Mesendoderm (in vitro differentiated cells): ENCODE measurements around the gene HSPA2. TPM values are rescaled to one million over a fixed set of nuclear protein-coding genes. Genes with fewer than 3 reads are reported as not detected.

Source experiments
- DNase-seq: peaks from one replicate; pipeline ENCODE4 v3.0.0; 2013
- H2AK5ac ChIP-seq: 2 replicates; pipeline ENCODE4 v1.6.1; 2013; ENCODE audit warnings: low read length, inconsistent platforms
- H2BK120ac ChIP-seq: 2 replicates; pipeline ENCODE4 v1.6.1; 2013; ENCODE audit warnings: low read depth, mild to moderate bottlenecking, low read length, moderate library complexity, mixed read lengths
- H2BK15ac ChIP-seq: replicated peaks from 2 replicates; pipeline ENCODE4 v1.6.1; 2013; ENCODE audit warnings: low read depth, mild to moderate bottlenecking, moderate library complexity
- H2BK5ac ChIP-seq: 2 replicates; pipeline ENCODE4 v1.6.1; 2013; ENCODE audit warnings: low read length, inconsistent platforms
- H3K18ac ChIP-seq: 2 replicates; pipeline ENCODE4 v1.6.1; 2013; ENCODE audit warnings: mild to moderate bottlenecking, low read length, mixed read lengths
- H3K23ac ChIP-seq: one replicate; pipeline ENCODE4 v1.6.1; 2013; ENCODE audit warnings: low read length
- H3K27ac ChIP-seq: 2 replicates; pipeline ENCODE4 v1.5.1; 2013; ENCODE audit warnings: low read depth, mild to moderate bottlenecking, inconsistent platforms, low read length, moderate library complexity
- H3K27me3 ChIP-seq: 2 replicates; pipeline ENCODE4 v1.6.1; 2013; ENCODE audit warnings: low read length, control low read depth, mild to moderate bottlenecking, inconsistent platforms; ENCODE audit not compliant: insufficient read depth, poor library complexity
- H3K36me3 ChIP-seq: 2 replicates; pipeline ENCODE4 v1.6.1; 2013; ENCODE audit warnings: low read length, inconsistent platforms; ENCODE audit not compliant: control insufficient read depth, insufficient read depth
- H3K4ac ChIP-seq: one replicate; pipeline ENCODE4 v1.6.1; 2013; ENCODE audit warnings: low read depth, mild to moderate bottlenecking, low read length, moderate library complexity
- H3K4me1 ChIP-seq: 2 replicates; pipeline ENCODE4 v1.6.1; 2013; ENCODE audit warnings: low read depth, low read length, inconsistent platforms; ENCODE audit not compliant: control insufficient read depth
- H3K4me2 ChIP-seq: 2 replicates; pipeline ENCODE4 v1.6.1; 2013; ENCODE audit warnings: low read length
- H3K4me3 ChIP-seq: 2 replicates; pipeline ENCODE4 v1.5.1; 2013; ENCODE audit warnings: mild to moderate bottlenecking, low read length
- H3K56ac ChIP-seq: one replicate; pipeline ENCODE4 v1.6.1; 2013; ENCODE audit warnings: low read length
- H3K79me1 ChIP-seq: 2 replicates; pipeline ENCODE4 v1.6.1; 2013; ENCODE audit warnings: low read length, inconsistent platforms
- H3K79me2 ChIP-seq: 2 replicates; pipeline ENCODE4 v1.6.1; 2013; ENCODE audit warnings: mild to moderate bottlenecking, low read length; ENCODE audit not compliant: control insufficient read depth, insufficient read depth
- H3K9ac ChIP-seq: 2 replicates; pipeline ENCODE4 v1.6.1; 2013; ENCODE audit warnings: low read length, inconsistent platforms
- H4K5ac ChIP-seq: one replicate; pipeline ENCODE4 v1.6.1; 2013; ENCODE audit warnings: low read length
- H4K8ac ChIP-seq: one replicate; pipeline ENCODE4 v1.6.1; 2013; ENCODE audit warnings: low read depth, mild to moderate bottlenecking, control low read depth, low read length, moderate library complexity
- WGBS: extraction: QIAGEN DNeasy Blood & Tissue Kit; methylation state at CpG from one replicate; pipeline ENCODE4 v1.1.7; 2013; ENCODE audit warnings: low lambda C conversion rate, missing lambda C conversion rate; ENCODE audit not compliant: insufficient coverage; ENCODE audit errors: extremely low coverage; 5-methylcytosine and 5-hydroxymethylcytosine counted together
- polyA plus RNA-seq, 2 experiments: library from polyadenylated mRNA; stranded (reverse); fragments of 200-250 nt; gene quantifications; one replicate each; pipeline ENCODE4 v1.2.3, GENCODE V29; 2013

The HSPA2 gene
- polyA plus RNA-seq (2013, experiment 1 of 2), result 9.4 TPM
- 9.7 TPM for polyA plus RNA-seq (2013, experiment 2 of 2)

DNA sequence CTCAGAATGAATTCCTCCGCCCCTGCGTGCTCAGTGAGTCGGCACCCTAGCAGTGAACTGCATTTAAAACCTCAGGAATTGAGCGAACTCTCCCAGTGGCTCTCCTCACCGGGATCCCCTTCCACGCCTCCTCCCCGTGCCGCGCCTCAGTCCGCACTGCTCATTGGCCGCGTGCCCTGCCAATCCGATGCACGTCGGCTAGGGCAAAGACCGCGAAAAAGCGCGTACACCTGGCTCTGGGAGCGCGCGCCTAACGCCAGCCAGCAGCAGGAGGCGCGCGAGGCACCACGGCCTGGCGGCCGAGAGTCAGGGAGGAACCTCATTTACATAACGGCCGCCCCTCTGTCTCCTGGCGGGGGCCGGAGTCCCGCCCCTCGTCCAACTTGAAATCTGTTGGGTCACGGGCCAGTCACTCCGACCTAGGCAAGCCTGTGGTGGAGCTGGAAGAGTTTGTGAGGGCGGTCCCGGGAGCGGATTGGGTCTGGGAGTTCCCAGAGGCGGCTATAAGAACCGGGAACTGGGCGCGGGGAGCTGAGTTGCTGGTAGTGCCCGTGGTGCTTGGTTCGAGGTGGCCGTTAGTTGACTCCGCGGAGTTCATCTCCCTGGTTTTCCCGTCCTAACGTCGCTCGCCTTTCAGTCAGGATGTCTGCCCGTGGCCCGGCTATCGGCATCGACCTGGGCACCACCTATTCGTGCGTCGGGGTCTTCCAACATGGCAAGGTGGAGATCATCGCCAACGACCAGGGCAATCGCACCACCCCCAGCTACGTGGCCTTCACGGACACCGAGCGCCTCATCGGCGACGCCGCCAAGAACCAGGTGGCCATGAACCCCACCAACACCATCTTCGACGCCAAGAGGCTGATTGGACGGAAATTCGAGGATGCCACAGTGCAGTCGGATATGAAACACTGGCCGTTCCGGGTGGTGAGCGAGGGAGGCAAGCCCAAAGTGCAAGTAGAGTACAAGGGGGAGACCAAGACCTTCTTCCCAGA lies at the start of gene HSPA2:
Gene HSPA2, plus strand, starts transcription at position 534 of the 995 bp plus-strand sequence. Its CDS starts 109 bp downstream, at position 643.
- Histone ChIP-seq H2BK5ac (no peak within 1 kb of the TSS), H3K27me3 (no peaks in the 10 kb centered on the region), H3K79me1 (no peaks in the 10 kb centered on the region), H3K36me3 (no peaks in the 10 kb centered on the region), H3K23ac (no peak within 1 kb of the TSS), H3K4me1 (peaks cover 2% of the 10 kb centered on the region), H3K79me2 (no peaks in the 10 kb centered on the region), H2AK5ac (peak within 1 kb of the TSS; percentile 43), H4K5ac (no peak within 1 kb of the TSS), H3K4me3 (peak within 1 kb of the TSS; percentile 45), H3K4ac (no peak within 1 kb of the TSS), H3K18ac (peak within 1 kb of the TSS; percentile 65), H3K9ac (peak within 1 kb of the TSS; percentile 62), H3K4me2 (peak within 1 kb of the TSS; percentile 50), H3K27ac (peak within 1 kb of the TSS; percentile 58), H2BK15ac (no peak within 1 kb of the TSS), H2BK120ac (no peak within 1 kb of the TSS), H3K56ac (peak within 1 kb of the TSS; percentile 84), H4K8ac (peak within 1 kb of the TSS; percentile 68)
- peak; percentile 100 for DNase-seq
- WGBS, result no CpG with 5 or more reads among the region's 79 CpGs

DNA sequence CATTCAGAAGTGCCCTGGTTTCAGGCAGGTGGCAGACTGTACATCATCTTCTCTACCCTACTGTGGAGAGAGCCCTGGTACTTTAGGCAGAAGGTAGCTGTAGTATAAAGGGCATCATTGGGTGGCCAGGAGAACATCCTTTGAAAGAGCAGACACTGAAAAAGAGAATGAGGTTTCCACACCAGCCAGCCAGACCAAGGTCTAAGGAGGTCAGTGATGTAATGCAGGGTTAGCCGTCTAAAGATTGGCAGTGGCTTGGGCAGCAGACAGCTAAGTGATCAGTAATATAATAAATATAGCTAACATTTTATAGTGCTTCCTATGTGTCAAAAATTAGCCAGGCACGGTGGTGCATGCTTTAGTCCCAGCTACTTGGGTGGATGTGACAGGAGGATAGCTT lies 48.9 kb upstream of the HSPA2 start:
- Histone ChIP-seq H3K18ac (no peak overlapping the region), H2BK15ac (no peak overlapping the region), H3K27ac (no peak overlapping the region), H2BK5ac (no peak overlapping the region), H3K27me3 (no peaks in the 10 kb centered on the region), H2BK120ac (no peak overlapping the region), H3K36me3 (no peaks in the 10 kb centered on the region), H3K4me3 (no peak overlapping the region), H3K56ac (no peak overlapping the region), H4K8ac (no peak overlapping the region), H4K5ac (no peak overlapping the region), H3K4ac (no peak overlapping the region), H3K4me1 (no peaks in the 10 kb centered on the region), H2AK5ac (no peak overlapping the region), H3K23ac (no peak overlapping the region), H3K79me2 (no peaks in the 10 kb centered on the region), H3K79me1 (no peaks in the 10 kb centered on the region), H3K9ac (no peak overlapping the region), H3K4me2 (no peak overlapping the region)
- no peak for DNase-seq
- no CpG with 5 or more reads among the region's 2 CpGs for WGBS

DNA sequence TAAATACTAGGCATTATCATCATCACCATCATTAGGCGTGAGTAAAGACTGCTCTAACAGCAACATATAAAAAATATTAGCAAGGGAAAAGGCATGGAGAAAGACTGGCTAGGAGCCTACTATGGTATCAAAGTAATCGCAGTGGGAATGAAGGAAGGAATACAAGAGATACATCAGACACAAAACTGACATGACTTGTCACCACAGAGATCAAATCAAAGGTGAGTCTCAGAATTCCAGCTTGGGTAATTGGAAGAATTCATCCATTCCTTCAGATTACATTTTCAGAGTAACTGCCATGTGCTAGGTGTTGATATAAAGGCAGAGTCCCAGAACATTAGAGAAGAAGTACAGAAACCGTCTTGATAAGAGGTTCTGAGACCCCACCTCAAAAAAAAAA lies 47.1 kb upstream of the HSPA2 start:
- Histone ChIP-seq H3K27me3 (no peaks in the 10 kb centered on the region), H3K18ac (no peak overlapping the region), H3K56ac (no peak overlapping the region), H3K79me2 (no peaks in the 10 kb centered on the region), H3K23ac (no peak overlapping the region), H3K36me3 (no peaks in the 10 kb centered on the region), H2BK5ac (no peak overlapping the region), H4K5ac (no peak overlapping the region), H3K9ac (no peak overlapping the region), H3K4me2 (no peak overlapping the region), H3K4ac (no peak overlapping the region), H4K8ac (no peak overlapping the region), H3K4me3 (no peak overlapping the region), H2BK120ac (no peak overlapping the region), H3K4me1 (no peaks in the 10 kb centered on the region), H3K27ac (no peak overlapping the region), H2AK5ac (no peak overlapping the region), H3K79me1 (no peaks in the 10 kb centered on the region), H2BK15ac (no peak overlapping the region)
- WGBS, result no CpG with 5 or more reads among the region's 3 CpGs
- no peak for DNase-seq

DNA sequence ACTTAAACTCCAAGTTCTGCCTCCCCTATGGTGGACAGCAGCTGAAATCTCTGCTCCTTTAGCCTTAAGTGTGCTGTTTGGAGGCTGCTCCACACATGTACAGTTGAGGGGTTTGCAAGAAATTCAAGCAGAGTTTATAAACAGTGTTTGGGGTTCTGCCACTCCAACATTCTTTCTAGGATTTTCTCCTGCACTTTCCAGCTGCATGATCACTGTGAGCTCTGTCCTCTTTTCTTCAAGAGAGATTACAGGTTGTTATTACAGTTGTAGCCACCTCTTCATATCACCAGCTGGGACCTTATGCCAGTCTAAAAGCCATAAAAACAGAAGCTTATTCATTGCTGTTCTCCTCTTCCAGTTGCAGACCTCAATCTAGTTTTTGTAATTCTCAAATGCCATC lies 45.3 kb upstream of the HSPA2 start:
- Histone ChIP-seq H2BK5ac (no peak overlapping the region), H3K79me1 (no peaks in the 10 kb centered on the region), H3K79me2 (no peaks in the 10 kb centered on the region), H3K9ac (no peak overlapping the region), H3K36me3 (no peaks in the 10 kb centered on the region), H2BK120ac (no peak overlapping the region), H3K23ac (no peak overlapping the region), H3K4me2 (no peak overlapping the region), H3K4ac (no peak overlapping the region), H3K4me3 (no peak overlapping the region), H2AK5ac (no peak overlapping the region), H4K8ac (no peak overlapping the region), H3K4me1 (no peaks in the 10 kb centered on the region), H3K27me3 (no peaks in the 10 kb centered on the region), H4K5ac (no peak overlapping the region), H3K27ac (no peak overlapping the region), H2BK15ac (no peak overlapping the region), H3K18ac (no peak overlapping the region), H3K56ac (no peak overlapping the region)
- DNase-seq, result no peak

DNA sequence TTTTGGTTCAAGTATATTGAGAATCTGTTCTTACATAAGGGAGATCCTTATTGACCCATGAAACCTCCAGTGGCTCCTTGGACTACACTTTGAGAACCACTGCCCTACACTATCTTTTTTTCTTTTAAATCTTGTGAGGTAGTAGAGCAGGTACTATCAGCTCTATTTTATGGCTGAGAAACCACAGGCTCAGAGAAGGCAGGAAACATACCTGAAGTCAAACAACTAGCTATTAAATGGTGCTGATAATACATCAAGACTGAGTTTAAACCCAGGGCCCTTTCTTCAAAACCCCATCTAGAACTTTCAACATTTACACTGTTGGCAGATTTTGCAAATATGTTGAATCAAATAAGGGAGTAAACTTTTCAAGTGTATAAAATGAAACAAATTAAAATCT lies 43.8 kb upstream of the HSPA2 start:
- no peak overlapping the region for H3K9ac ChIP-seq
- H3K79me2 ChIP-seq, result no peaks in the 10 kb centered on the region
- no peak overlapping the region for H2AK5ac ChIP-seq
- H3K4ac ChIP-seq, result no peak overlapping the region
- H3K18ac ChIP-seq, result no peak overlapping the region
- H3K4me1 ChIP-seq, result peaks cover 4% of the 10 kb centered on the region
- H3K27ac ChIP-seq, result no peak overlapping the region
- no peak overlapping the region for H2BK120ac ChIP-seq
- no peak overlapping the region for H2BK5ac ChIP-seq
- no peak overlapping the region for H3K56ac ChIP-seq
- H4K8ac ChIP-seq, result no peak overlapping the region
- H3K4me3 ChIP-seq, result no peak overlapping the region
- DNase-seq, result no peak
- no peaks in the 10 kb centered on the region for H3K79me1 ChIP-seq
- H3K4me2 ChIP-seq, result no peak overlapping the region
- H3K23ac ChIP-seq, result no peak overlapping the region
- no peaks in the 10 kb centered on the region for H3K36me3 ChIP-seq
- no peak overlapping the region for H2BK15ac ChIP-seq
- H3K27me3 ChIP-seq, result no peaks in the 10 kb centered on the region
- no peak overlapping the region for H4K5ac ChIP-seq
